GM18519 (cell line): ENCODE results near the gene CCSAP.
"Not testable (repeated sequence)": the region's sequence is repeated elsewhere in the genome, so short reads cannot be mapped to it uniquely, and the experiment has no call there.

Source experiments
- ATAC-seq: cut with Tn5 transposase; IDR thresholded peaks from one replicate; pipeline ENCODE4 v1.9.1; 2021; ENCODE audit warnings: mild to moderate bottlenecking, moderate library complexity; ENCODE audit not compliant: unreplicated experiment, low FRiP score

CCSAP gene

DNA sequence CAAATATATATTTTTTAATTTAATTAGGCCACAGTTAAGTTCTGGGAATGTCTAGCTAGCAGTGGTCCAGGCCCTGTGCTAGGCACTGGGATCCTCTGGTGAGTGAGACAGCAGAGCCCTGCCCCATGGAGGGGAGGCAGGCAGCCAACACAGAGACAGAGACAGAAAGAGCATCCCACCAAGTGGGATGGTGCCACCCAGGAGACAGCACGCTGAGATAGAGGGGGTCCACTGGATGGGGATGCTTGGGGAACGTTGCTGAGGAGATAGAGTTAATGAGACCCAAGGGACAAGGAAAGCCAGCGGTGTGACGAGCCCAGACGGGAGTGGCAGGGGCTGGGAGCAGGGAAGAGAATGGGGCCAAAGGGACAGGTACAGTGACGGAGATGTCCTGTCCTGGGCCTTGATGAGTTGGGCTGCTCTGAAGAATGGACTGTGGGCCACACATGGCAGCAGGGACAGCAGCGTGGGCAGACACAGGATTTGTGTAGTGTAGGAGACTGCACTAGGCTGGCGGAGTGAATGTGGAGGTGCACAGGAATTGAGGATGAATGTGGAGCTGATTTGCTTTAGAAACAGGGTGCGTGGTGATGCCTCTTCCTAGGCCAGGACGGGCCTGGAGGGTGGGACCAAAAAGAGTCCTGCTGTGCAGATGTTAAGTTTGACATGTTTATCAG, 49.2 kb downstream of the CCSAP start:
- ATAC-seq: no peak

DNA sequence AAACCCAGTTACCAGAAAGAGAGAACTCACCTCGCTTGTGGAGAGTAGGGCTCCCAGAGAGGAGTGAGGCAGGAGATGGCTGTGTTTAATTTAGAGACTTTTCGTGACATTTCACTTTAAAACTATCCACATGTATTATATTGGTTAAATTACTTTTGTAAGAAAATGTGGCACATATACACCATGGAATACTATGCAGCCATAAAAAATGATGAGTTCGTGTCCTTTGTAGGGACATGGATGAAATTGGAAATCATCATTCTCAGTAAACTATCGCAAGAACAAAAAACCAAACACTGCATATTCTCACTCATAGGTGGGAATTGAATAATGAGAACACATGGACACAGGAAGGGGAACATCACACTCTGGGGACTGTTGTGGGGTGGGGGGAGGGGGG, 51.2 kb downstream of the CCSAP start:
- ATAC-seq: not testable (repeated sequence)

DNA sequence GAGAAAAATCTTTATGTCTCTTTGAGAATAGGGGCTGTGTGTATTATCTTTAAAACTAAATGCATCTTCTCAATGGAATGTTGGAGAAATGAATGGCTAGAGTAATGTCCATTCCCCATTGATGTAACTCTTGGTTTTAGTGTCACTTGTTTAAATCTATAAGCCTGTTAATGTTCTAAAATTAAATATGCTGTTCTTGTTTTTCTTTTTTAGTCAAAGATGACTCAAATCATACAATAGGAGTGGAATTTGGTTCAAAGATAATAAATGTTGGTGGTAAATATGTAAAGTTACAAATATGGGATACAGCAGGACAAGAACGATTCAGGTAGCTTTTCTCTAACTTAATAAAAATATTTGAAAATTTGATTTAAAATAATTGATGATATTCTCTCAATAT, 54.3 kb downstream of the CCSAP start:
- no peak for ATAC-seq

DNA sequence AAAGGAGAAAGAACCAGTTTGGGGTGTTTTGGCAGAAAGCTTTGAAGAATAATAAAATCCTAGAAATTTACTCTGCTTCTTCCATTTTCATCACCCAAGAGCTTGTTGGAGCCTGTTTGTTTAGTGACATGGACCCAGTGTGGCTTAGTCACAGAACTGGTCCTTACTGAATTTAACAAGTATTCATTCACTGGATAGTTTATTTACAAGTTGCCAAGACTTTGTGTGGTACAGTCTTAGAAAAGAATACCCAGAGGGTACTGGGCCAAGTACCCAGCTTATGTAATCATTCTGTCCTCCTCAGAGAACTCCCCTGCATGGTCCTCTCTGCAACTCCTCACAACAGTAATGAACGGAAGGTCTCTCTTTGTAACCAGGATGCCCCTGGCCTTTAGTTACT, 55.6 kb downstream of the CCSAP start:
- no peak for ATAC-seq

DNA sequence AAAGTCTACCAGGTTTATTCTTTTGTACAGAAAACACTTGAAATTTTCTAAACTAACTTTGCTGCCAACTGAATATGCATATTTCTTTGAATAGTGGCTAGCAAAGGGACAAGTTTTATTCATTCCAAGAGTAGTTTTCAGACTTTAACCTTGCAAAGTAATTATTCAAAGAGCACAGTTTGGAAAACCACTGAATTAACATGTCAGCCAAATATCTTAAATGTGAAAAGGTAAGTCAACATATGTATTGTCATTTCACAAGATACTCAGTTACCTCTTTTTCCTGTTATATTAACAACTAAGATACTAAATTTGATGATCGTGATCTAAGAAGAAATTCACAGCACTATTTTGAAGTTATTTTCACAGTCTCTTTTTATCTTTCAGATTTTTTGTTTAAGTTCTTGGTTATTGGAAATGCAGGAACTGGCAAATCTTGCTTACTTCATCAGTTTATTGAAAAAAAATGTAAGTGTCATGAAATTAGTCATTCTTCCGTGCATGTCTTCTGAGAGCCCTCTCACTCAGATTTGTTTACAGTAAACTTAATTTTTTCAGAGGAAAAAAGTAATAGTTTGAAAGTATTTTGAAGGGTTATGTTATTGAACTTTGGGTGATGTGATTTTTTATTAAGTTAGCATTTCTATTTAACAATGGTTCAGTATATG, 56.6 kb downstream of the CCSAP start:
- ATAC-seq: no peak

DNA sequence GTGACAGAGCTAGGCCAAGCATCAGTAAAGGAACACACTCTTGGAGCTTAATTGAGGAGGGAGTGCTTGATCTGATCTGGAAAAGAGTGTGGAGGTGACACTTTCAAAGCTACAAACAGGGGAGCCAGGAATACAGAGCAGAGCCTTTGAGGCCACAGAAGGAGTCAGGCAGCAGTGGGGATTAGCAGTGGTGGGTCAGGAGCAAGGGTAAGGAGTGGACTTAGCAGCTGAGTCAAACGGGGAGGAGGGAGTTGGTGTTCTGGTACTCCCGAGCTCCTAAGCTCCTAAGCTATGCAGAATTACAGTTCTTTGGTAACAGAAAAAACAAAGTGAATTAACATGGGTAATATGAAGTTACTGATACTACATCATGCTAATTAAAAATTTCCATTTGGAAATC, 57.4 kb downstream of the CCSAP start:
- no peak for ATAC-seq

DNA sequence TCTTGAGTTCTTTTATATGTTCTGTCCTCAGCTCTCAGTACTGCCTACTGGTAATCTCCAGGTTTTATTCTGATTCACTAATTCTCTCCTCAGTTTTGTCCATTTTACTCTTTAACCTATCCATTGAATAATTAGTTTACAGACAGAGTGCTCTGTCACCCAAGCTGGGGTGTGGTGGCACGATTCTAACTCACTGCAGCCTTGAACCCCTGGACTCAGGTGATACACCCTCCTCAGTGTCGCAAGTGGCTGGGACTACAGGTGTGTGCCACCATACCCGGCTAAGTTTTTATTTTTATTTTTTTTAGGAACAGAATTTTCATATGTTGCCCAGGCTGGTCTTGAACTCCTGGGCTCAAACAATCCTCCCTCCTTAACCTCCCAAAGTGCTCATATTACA, 58.0 kb downstream of the CCSAP start:
- ATAC-seq: no peak

DNA sequence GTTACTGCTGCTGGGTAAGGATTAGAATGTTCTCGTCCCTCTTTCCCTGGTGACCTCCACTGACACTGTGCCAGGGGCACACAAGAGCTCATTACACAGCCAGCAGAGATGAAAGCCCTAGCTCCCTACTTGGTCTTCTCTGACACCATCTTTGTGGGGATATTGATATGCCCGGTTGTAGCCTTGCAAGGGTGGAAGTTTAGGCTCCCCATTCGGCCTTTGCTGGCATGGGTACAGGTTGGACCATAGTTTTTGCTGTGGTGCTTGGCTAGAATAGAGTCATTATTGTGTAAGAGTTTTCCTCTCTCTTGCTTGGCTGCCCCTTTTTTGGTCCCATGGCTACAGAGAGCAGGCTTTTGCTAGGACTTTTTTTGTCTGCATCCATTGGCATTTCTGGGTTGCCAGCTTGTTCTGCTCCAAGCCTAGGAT, 59.6 kb downstream of the CCSAP start:
- no peak for ATAC-seq

DNA sequence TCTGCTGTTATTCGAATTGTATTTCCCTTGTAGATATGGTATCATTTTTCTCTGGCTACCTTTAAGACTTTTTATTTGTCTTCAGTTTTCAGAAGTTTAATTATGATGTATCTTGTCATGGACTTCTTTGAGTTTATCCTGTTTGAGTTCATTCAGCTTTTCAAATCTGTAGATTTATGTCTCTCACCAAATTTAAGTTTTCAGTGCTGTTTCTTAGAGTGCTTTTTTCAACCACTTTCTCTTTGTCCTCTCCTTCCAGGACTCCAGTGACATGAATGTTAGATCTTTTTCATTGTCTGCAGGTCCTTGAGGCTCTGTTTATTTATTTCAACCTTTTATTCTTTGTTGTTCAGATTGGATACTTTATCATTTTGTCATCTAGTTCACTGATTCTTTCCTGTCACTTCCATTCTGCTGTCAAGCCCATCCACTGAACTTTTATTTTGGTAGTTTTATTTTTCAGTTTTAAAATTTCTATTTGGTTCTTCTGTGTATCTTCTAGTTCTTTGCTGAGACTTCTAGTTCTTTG, 60.5 kb downstream of the CCSAP start:
- ATAC-seq: no peak

DNA sequence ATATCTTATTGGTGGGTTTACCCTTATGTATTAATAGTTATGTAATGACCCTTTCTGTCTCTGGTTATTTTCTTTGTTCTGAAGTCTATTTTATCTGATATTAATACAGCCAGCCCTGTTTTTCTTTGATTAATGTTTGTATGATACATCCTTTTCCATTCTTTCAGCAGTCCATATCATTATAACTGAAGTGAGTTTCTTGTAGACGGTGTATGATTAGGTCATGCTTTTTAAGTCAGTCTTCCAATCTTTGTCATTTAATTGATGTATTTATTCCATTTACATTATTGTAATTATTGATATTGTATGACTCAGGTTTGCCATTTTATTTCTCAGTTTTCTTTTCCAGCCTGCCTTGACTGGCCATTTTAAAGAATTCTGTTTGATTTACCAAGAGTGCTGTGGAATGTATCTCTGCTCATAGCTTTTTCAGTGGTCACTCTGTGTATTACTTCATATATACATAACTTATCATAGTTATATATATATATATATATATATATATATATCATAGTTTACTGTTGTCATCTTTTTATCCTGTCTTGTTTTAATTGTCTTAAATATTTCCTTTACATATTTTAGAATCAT, 61.4 kb downstream of the CCSAP start:
- ATAC-seq: no peak

DNA sequence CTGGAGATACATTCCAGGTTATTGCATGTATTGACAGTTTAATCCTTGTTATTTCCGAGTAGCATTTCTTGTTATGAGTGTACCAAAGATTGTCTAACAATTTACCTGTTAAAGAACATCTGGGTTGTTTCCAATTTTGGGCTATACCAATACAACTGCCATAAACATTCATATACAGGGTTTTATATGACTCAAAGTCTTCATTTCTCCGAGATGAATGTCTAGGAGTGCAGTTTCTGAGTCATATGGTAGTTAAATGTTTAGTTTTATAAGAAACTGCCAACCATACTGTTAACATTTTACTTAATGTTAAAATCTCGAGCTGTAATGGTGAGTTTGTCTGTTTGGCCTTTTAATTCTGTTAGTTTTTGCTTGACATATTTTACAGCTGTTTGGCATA, 61.9 kb downstream of the CCSAP start:
- no peak for ATAC-seq

DNA sequence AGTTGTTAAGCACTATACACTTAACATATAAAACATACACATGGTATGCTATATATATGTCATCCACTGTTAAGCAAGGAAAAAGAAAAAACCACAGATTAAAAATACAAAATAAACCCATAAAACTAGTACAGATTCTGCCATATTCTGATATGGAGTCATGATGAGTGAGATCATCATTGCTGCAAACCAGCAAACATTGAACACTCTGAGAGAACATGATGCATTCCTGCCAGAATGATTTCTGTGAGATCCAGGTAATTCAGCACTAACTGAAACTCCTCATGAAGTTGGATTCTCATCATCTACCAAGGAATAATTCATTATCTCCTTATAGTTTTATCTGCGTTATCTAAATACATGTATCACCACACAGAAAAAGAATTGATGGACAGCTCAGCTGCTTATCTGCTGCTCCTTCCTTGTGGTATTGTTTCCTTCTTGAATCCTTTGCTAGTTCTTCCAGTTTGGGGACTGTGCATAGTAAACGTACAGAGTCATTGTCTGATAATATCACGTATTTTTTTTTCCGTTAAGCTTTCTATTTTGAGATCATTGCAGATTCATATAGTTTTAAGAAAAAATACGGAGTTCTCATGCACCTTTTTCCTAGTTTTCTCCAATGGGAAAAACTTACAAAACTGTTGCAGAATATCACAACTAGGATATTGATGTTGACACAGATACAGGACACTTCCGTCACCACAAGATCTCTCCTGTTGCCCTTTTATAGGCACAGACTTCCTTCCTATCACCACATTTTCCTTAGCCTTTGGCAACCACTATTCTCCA, 62.6 kb downstream of the CCSAP start:
- no peak for ATAC-seq

DNA sequence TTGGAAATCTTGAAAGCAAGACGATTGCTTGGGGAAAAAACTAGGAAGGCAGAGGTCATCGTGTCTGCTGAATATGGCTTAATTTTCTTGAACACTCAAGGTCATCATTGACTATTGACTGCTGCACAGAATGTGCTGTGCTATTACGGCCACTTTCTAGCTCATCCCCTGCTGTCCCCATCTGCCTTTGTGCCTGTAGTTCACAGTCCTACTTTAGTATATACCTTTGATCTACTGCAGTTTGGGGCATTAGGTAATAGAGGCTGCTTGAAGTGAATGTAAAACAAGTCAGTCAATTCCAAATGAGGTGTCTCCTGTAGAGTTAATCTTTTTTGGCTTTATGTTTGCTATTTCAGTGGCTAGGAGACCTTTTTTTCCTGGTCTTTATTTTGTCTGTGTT, 63.6 kb downstream of the CCSAP start:
- no peak for ATAC-seq

DNA sequence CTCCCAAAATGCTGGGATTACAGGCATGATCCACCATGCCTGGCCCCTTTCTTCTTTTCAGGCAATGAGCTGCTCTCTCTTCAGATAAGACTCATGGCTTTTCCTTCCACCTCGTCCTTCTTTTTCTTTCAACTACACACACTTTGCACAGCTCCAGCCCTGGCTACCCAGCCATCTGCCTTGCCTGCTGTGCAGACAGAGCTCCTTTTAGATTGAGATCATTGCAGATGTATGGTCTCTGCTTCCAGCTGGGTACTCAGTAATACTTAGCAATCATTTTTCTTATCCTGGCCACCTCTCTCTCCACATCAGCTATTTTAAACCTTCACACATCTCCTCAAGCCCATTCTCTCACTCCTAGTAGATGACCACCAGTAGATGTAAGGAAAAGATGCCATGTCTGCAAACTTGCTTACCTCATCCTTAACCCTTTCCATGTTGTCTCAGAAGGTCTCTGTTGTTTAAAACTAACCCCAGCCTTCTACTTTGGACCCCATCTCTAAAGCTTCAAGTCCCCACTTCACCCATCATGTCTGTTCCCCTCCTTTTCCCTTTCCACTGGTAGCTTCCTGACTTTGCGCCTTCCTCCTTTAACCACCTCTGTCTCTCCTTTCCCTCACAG, 64.6 kb downstream of the CCSAP start:
- ATAC-seq: no peak

DNA sequence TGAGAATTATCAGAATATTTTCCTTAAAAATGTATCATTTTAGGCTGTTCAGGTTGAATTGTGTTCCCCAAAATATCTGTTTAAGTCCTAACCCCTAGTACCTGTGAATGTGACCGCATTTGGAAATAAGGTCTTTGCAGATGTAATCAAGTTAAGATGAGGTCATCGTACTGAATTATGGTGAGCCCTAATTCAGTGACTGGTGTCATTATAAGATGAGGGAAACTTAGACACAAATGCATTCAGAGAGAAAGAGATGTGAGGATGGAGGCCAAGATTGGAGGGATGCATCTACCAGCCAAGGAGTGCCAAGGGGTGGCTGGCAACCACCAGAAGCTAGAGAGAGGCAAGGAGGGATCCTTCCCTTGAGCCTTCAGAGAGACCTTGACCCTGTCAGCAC, 67.8 kb downstream of the CCSAP start:
- ATAC-seq: no peak

DNA sequence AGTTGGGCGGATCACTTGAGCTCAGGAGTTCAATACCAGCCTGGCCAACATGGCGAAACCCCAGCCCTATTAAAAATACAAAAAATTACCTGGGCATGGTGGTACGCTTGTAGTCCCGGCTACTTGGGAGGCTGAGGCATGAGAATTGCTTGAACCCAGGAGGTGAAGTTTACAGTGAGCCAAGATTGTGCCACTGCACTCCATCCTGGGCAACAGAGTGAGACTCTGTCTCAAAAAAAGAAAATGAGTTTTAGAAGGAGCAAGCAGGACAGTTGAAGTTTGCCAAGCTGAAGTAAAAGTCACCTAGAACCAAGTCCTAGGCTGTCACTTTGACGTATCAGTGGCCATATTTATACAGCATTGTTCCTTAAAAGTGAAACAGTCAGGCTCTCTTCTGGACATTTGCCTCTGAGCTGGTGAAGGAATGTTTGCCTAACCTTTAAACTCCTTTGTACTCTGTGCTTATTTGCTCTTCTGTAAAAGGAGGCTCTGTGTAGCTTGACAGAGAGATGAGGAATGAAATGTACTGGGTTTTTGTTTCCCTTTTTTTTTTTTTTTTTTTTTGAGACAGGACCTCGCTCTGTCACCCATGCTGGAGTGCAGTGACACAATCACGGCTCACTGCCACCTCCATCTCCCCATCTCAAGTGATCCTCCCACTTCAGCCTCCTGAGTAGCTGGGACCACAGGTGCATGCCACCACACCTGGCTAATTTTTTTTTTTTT, 69.2 kb downstream of the CCSAP start:
- ATAC-seq: no peak

DNA sequence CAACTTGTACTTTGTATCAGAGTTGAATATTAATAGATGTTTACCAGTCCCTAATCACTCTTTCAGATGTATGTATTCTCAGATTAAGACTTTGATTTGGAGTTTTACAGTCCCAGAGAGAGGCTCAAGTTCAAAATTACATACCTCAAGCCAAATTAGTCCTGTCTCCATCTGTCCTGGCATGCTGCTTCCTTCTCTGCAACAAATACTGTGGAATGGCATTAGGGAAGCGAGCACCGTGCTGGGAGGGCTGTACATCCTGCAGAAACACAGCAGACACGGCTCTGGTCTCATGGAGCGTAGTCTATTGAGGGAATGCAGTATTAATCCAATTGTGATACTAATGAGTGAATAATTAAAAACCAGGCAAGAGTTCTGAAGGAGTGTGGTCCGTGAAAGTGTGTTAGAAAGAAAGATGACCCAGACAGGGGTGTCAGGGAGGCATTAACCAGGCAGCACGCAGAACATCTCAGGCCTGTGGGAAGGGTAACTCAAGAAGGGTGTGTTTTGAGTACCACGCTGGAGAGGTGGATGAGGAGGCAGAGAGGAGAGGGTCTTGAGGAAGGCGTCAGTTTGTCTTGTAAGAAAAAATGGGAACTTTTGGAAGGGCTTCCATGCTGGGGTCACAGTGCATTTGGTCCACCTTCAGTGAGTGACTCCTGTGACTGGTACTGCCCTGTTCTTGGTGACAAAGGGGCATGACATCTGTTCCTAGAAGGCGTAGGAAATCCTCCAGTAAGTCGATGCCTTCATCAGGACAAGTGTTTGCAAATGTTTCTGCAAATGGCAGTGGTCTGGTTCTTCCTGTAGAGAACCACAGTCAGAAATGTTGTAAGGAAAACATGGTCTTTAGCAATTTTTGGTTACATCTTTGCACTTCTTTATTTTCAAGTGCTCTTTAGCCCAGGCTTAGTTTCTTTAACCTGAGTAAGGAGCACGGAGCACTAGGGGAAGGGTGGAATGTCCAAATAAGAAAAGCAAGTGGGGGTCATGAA, 70.4 kb downstream of the CCSAP start:
- ATAC-seq: no peak

DNA sequence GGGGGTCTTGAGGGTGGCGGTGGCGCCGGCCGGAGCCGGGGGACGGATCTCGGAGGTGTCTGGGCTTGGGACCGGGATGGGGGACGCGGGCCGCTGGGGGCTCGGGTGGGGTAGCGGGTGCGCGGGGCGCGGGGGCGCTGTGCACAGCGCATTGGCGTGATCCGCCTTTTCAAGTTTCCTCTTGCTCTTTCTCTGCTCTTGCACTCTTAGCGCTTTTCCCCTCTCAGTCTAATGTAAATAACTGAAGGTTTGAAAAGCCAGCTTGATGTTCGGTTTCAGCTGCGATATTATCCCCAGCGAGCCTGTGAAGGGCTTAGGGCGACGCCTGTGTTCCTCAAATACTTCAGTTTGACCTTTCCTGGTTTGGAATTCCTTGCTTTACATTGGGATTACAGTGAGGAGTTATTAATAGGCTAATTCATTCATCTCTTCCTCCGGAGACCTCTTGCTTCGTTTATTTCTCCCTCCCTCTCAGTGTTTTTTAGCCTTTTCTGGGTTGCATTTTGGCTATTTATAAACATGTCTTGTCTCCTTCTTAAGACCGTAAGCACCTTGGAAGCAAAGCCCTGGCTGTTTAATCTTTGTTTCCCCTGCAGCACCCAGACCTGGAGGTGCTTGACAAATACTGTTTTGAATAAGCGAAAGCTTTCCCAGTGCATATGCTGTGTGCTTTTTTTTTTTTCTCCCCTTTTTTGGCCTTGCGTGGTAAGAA, 71.2 kb downstream of the CCSAP start:
- peak; percentile 29 for ATAC-seq
